DND-41 (cell line): ENCODE results near the gene CARMIL1.

ENCODE experiments used
- ATAC-seq: fragments of 200-7000 bp; cut with Tn5 transposase; 3 replicates; pipeline ENCODE4 v1.9.1; 2021; ENCODE audit warnings: low read depth; ENCODE audit not compliant: insufficient read depth
- DNase-seq: peaks from one replicate; pipeline ENCODE4 v3.0.0-alpha.2; 2020
- H2AFZ ChIP-seq: 2 replicates; pipeline ENCODE4 v1.6.0; 2012; ENCODE audit warnings: low read depth, low read length
- H3K27ac ChIP-seq: 2 replicates; pipeline ENCODE4 v1.5.1; 2012; ENCODE audit warnings: low read length, inconsistent platforms
- H3K27me3 ChIP-seq: fragments of 200-600 bp; sonication (generic); 2 replicates; pipeline ENCODE4 v1.6.0; 2012; ENCODE audit warnings: low read length, mild to moderate bottlenecking, inconsistent platforms; ENCODE audit not compliant: insufficient read depth, poor library complexity
- H3K36me3 ChIP-seq: 2 replicates; pipeline ENCODE4 v1.5.1; 2012; ENCODE audit warnings: low read length, inconsistent platforms; ENCODE audit not compliant: insufficient read depth
- H3K4me1 ChIP-seq: 2 replicates; pipeline ENCODE4 v1.5.1; 2012; ENCODE audit warnings: mild to moderate bottlenecking, low read length; ENCODE audit not compliant: insufficient read depth
- H3K4me2 ChIP-seq: 2 replicates; pipeline ENCODE4 v1.6.0; 2012; ENCODE audit warnings: mild to moderate bottlenecking, moderate library complexity, low read length, inconsistent platforms; ENCODE audit not compliant: insufficient read depth
- H3K4me3 ChIP-seq, 2 experiments: fragments of 200-600 bp in 1 of 2; shearing (Covaris generic) in 1 of 2; 2 replicates each; pipeline ENCODE4 v1.5.1; 2012 to 2016; ENCODE audit warnings: inconsistent platforms in 2 of 2, low read length in 2 of 2, mild to moderate bottlenecking in 2 of 2, low read depth in 1 of 2, moderate library complexity in 1 of 2
- H3K79me2 ChIP-seq: 2 replicates; pipeline ENCODE4 v1.6.0; 2012; ENCODE audit warnings: low read length, inconsistent platforms; ENCODE audit not compliant: insufficient read depth
- H3K9ac ChIP-seq: 2 replicates; pipeline ENCODE4 v1.6.0; 2012; ENCODE audit warnings: low read depth, mild to moderate bottlenecking, inconsistent platforms, low read length, moderate library complexity
- H3K9me3 ChIP-seq: 2 replicates; pipeline ENCODE4 v1.5.1; 2012; ENCODE audit warnings: low read length, moderate library complexity, mild to moderate bottlenecking, inconsistent platforms; ENCODE audit not compliant: insufficient read depth, severe bottlenecking
- H4K20me1 ChIP-seq: 2 replicates; pipeline ENCODE4 v1.6.0; 2012; ENCODE audit warnings: low read length; ENCODE audit not compliant: insufficient read depth
- CTCF ChIP-seq: IDR thresholded peaks from 2 replicates; pipeline ENCODE4 v1.5.1; 2012; ENCODE audit warnings: borderline replicate concordance, low read length, moderate library complexity, mild to moderate bottlenecking; ENCODE audit not compliant: poor library complexity, severe bottlenecking; ENCODE audit errors: extremely low read depth
- EZH2 ChIP-seq: IDR thresholded peaks from 3 replicates; pipeline ENCODE4 v1.6.1; 2012; ENCODE audit warnings: borderline replicate concordance, low read depth, mild to moderate bottlenecking, moderate library complexity, low read length, inconsistent platforms; ENCODE audit not compliant: severe bottlenecking

Gene CARMIL1

GRCh38 chr6:25287941-25288340, 8.8 kb downstream of the CARMIL1 start:
- Histone ChIP-seq H3K27me3 (peaks cover 21% of the 10 kb centered on the region), H4K20me1 (no peaks in the 10 kb centered on the region), H3K36me3 (no peaks in the 10 kb centered on the region), H3K4me3 (no peak overlapping the region), H3K79me2 (no peaks in the 10 kb centered on the region), H3K4me2 (no peak overlapping the region), H3K27ac (no peak overlapping the region), H2AFZ (no peak overlapping the region), H3K9ac (no peak overlapping the region), H3K4me1 (no peaks in the 10 kb centered on the region), H3K9me3 (no peaks in the 10 kb centered on the region)
- DNase-seq (no peak), ATAC-seq (no peak)
- no peak for TF ChIP-seq CTCF
- TF ChIP-seq EZH2 = no peak

- Histone ChIP-seq H3K4me2 (no peak overlapping the region), H3K27ac (no peak overlapping the region), H3K36me3 (no peaks in the 10 kb centered on the region), H3K27me3 (peaks cover 20% of the 10 kb centered on the region), H3K4me3 (no peak overlapping the region), H4K20me1 (no peaks in the 10 kb centered on the region), H3K4me1 (no peaks in the 10 kb centered on the region), H3K79me2 (no peaks in the 10 kb centered on the region), H3K9ac (no peak overlapping the region), H3K9me3 (no peaks in the 10 kb centered on the region), H2AFZ (no peak overlapping the region)
- ATAC-seq (no peak), DNase-seq (no peak)
- TF ChIP-seq CTCF (no peak), EZH2 (no peak)
Measured at GRCh38 chr6:25288518-25288917, 9.3 kb downstream of the CARMIL1 start.

DNA sequence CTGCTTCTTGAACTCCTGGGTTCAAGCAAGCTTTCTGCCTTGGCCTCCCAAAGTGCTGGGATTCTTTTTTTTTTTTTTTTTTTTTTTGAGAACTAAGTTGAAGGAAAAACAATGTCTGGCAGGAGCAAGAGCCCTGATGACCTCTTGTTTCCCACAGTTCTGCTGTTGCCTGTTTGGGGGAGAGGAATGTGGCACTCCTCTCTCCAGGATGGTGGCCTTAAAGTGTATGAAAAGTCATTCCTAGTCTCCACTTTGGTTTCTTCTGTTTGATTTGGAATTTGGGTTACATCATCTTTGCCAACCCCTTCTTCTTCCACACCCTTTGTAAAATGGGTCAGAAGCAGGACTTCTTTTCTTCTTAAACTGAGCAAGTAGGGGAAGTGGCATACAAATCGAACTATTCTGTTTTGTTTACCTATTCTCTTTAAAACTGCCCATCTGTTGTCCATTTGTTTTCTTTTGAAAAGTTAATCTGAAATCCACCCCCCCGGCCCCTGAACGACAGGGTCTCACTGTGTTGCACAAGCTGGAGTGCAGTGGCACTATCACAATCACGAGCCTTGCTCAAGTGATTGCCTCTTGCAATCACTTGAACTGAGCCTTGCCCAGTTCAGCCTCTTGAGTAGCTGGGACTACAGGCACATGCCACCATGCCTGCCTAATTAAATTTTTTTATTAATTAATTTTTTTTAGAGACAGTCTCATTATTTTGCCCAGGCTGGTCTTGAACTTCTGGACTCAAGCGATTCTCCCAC, 11.3 kb downstream of the CARMIL1 start:
- Histone ChIP-seq H3K9ac (no peak overlapping the region), H3K9me3 (no peaks in the 10 kb centered on the region), H4K20me1 (no peaks in the 10 kb centered on the region), H3K79me2 (no peaks in the 10 kb centered on the region), H3K4me2 (no peak overlapping the region), H3K4me3 (no peak overlapping the region), H3K36me3 (no peaks in the 10 kb centered on the region), H3K27ac (no peak overlapping the region), H2AFZ (no peak overlapping the region), H3K4me1 (no peaks in the 10 kb centered on the region), H3K27me3 (peaks cover 22% of the 10 kb centered on the region)
- DNase-seq = no peak
- ATAC-seq = no peak
- no peak for TF ChIP-seq EZH2

- Histone ChIP-seq H3K9me3 (no peaks in the 10 kb centered on the region), H3K4me2 (no peak overlapping the region), H3K27me3 (peaks cover 25% of the 10 kb centered on the region), H2AFZ (no peak overlapping the region), H3K36me3 (no peaks in the 10 kb centered on the region), H4K20me1 (no peaks in the 10 kb centered on the region), H3K27ac (no peak overlapping the region), H3K4me1 (no peaks in the 10 kb centered on the region), H3K4me3 (no peak overlapping the region), H3K9ac (no peak overlapping the region), H3K79me2 (no peaks in the 10 kb centered on the region)
- TF ChIP-seq CTCF (no peak), EZH2 (no peak)
- DNase-seq (no peak), ATAC-seq (no peak)
Measured at GRCh38 chr6:25292384-25292783, 13.2 kb downstream of the CARMIL1 start.
